ENCODE results near the gene NRN1.
"Not testable (repeated sequence)": the region's sequence is repeated elsewhere in the genome, so short reads cannot be mapped to it uniquely, and the experiment has no call there.

The NRN1 gene

GRCh38 chr6:5984150-5985089 lies 22.3 kb downstream of the NRN1 start:
- in situ Hi-C loops (cut with HindIII; ENCODE audit: low sequenced_read_pairs) = no loop called here

- in situ Hi-C loops (cut with HindIII; ENCODE audit: low sequenced_read_pairs) = no loop called here
These were observed 25.3 kb downstream of the NRN1 start for GRCh38 chr6:5981126-5982026.

GRCh38 chr6:5979650-5980420 lies 26.9 kb downstream of the NRN1 start:
- in situ Hi-C loops (cut with HindIII; ENCODE audit: low sequenced_read_pairs) = no loop called here

- in situ Hi-C loops (cut with HindIII; ENCODE audit: low sequenced_read_pairs) = no loop called here
These were observed 29.9 kb downstream of the NRN1 start for GRCh38 chr6:5976811-5977210.

GRCh38 chr6:5968817-5969734 lies 37.6 kb downstream of the NRN1 start:
- in situ Hi-C loops (cut with HindIII; ENCODE audit: low sequenced_read_pairs) = no loop called here

- in situ Hi-C loops (cut with HindIII; ENCODE audit: low sequenced_read_pairs) = not testable (repeated sequence)
These were observed 38.7 kb downstream of the NRN1 start for GRCh38 chr6:5968036-5968435.

- in situ Hi-C loops (cut with HindIII; ENCODE audit: low sequenced_read_pairs) = no loop called here
These were observed 39.1 kb downstream of the NRN1 start for GRCh38 chr6:5967594-5967993.

GRCh38 chr6:5962794-5963193 lies 43.9 kb downstream of the NRN1 start:
- in situ Hi-C loops (cut with HindIII; ENCODE audit: low sequenced_read_pairs) = no loop called here

GRCh38 chr6:5961836-5962235 lies 44.9 kb downstream of the NRN1 start:
- in situ Hi-C loops (cut with HindIII; ENCODE audit: low sequenced_read_pairs) = no loop called here

- in situ Hi-C loops (cut with HindIII; ENCODE audit: low sequenced_read_pairs) = no loop called here
These were observed 46.3 kb downstream of the NRN1 start for GRCh38 chr6:5960456-5960855.

- in situ Hi-C loops (cut with HindIII; ENCODE audit: low sequenced_read_pairs) = no loop called here
These were observed 47.8 kb downstream of the NRN1 start for GRCh38 chr6:5958921-5959320.

- in situ Hi-C loops (cut with HindIII; ENCODE audit: low sequenced_read_pairs) = no loop called here
These were observed 49.8 kb downstream of the NRN1 start for GRCh38 chr6:5956939-5957338.

GRCh38 chr6:5950361-5950785 lies 56.4 kb downstream of the NRN1 start:
- in situ Hi-C loops (cut with HindIII; ENCODE audit: low sequenced_read_pairs) = no loop called here
